CD14-positive monocyte (primary cell): ENCODE results near the gene SIX6. TPM values are rescaled to one million over a fixed set of nuclear protein-coding genes. Genes with fewer than 3 reads are reported as not detected.

Experiments
- DNase-seq, 3 donors: peaks; one replicate each; pipeline ENCODE4 v3.0.0-alpha.2; 2011 to 2022
- H2AFZ ChIP-seq: 2 replicates; pipeline ENCODE4 v1.6.0; 2012; ENCODE audit warnings: mild to moderate bottlenecking, low read depth, low read length, inconsistent platforms; ENCODE audit not compliant: insufficient read depth, poor library complexity, severe bottlenecking
- H3K27ac ChIP-seq, 2 donors: 1 replicate in 1 of 2; 2 replicates in 1 of 2; pipeline ENCODE4 v1.5.1; 2012 to 2013; ENCODE audit warnings: low read length in 2 of 2, control low read depth in 1 of 2, inconsistent platforms in 1 of 2, low read depth in 1 of 2, mild to moderate bottlenecking in 1 of 2
- H3K27me3 ChIP-seq, 2 donors: one replicate each; pipeline versions ENCODE4 v1.6.0 to v1.6.1; 2011 to 2013; ENCODE audit warnings: low read length in 2 of 2; ENCODE audit not compliant: control insufficient read depth in 2 of 2, insufficient read depth in 2 of 2
- H3K36me3 ChIP-seq, 2 donors: replicated peaks in 1 of 2; 1 replicate in 1 of 2; 2 replicates in 1 of 2; pipeline versions ENCODE4 v1.5.1 to v1.6.1; 2012 to 2013; ENCODE audit warnings: low read length in 2 of 2, control low read depth in 1 of 2, inconsistent platforms in 1 of 2, mild to moderate bottlenecking in 1 of 2; ENCODE audit not compliant: insufficient read depth in 2 of 2, control insufficient read depth in 1 of 2
- H3K4me1 ChIP-seq, 2 donors: 1 replicate in 1 of 2; 2 replicates in 1 of 2; pipeline versions ENCODE4 v1.5.1 to v1.6.1; 2012 to 2013; ENCODE audit warnings: low read length in 2 of 2, control low read depth in 1 of 2, inconsistent platforms in 1 of 2, mild to moderate bottlenecking in 1 of 2, moderate library complexity in 1 of 2; ENCODE audit not compliant: insufficient read depth in 2 of 2, control insufficient read depth in 1 of 2
- H3K4me2 ChIP-seq: replicated peaks from 2 replicates; pipeline ENCODE3; 2012; ENCODE audit warnings: low read length, moderate library complexity, mild to moderate bottlenecking; ENCODE audit not compliant: poor library complexity, severe bottlenecking; ENCODE audit errors: extremely low read depth
- H3K4me3 ChIP-seq, 3 experiments: fragments of 200-600 bp in 1 of 3; sonication (generic) in 1 of 3; replicated peaks in 1 of 3; 1 replicate in 2 of 3; 2 replicates in 1 of 3; pipeline ENCODE4 v1.5.1; 2011 to 2013; ENCODE audit warnings: low read length in 3 of 3, mild to moderate bottlenecking in 3 of 3, control low read depth in 2 of 3, low read depth in 2 of 3, inconsistent platforms in 1 of 3, moderate library complexity in 1 of 3
- H3K79me2 ChIP-seq: 2 replicates; pipeline ENCODE4 v1.6.0; 2012; ENCODE audit warnings: mild to moderate bottlenecking, control low read depth, inconsistent platforms, low read length, moderate library complexity; ENCODE audit not compliant: insufficient read depth
- H3K9ac ChIP-seq: 2 replicates; pipeline ENCODE4 v1.6.0; 2017; ENCODE audit warnings: low read length, mild to moderate bottlenecking; ENCODE audit not compliant: insufficient read depth, poor library complexity, severe bottlenecking
- H3K9me3 ChIP-seq, 2 donors: replicated peaks in 1 of 2; 1 replicate in 1 of 2; 2 replicates in 1 of 2; pipeline versions ENCODE4 v1.5.1 to v1.6.1; 2012 to 2013; ENCODE audit warnings: low read length in 2 of 2, control low read depth in 1 of 2; ENCODE audit not compliant: control insufficient read depth in 1 of 2, insufficient read depth in 1 of 2
- H4K20me1 ChIP-seq: 2 replicates; pipeline ENCODE4 v1.6.0; 2012; ENCODE audit warnings: mild to moderate bottlenecking, low read length, control low read depth, moderate library complexity; ENCODE audit not compliant: insufficient read depth
- H3K27ac Mint-ChIP-seq, 7 donors: one replicate each; pipeline ENCODE4 v1.8.0; 2020; ENCODE audit warnings: mild to moderate bottlenecking in 7 of 7, mixed read lengths in 7 of 7, moderate library complexity in 6 of 7, inconsistent platforms in 2 of 7
- H3K27me3 Mint-ChIP-seq, 3 donors: one replicate each; pipeline ENCODE4 v1.8.0; 2021 to 2022; ENCODE audit warnings: low read depth in 3 of 3, mild to moderate bottlenecking in 3 of 3, mixed read lengths in 3 of 3, moderate library complexity in 3 of 3, inconsistent platforms in 1 of 3
- H3K36me3 Mint-ChIP-seq, 2 donors: one replicate each; pipeline ENCODE4 v1.8.0; 2020; ENCODE audit warnings: mixed read lengths in 2 of 2, inconsistent platforms in 1 of 2, mild to moderate bottlenecking in 1 of 2
- H3K4me1 Mint-ChIP-seq: one replicate; pipeline ENCODE4 v1.8.0; 2020; ENCODE audit warnings: mild to moderate bottlenecking, mixed read lengths
- H3K4me3 Mint-ChIP-seq, 2 donors: one replicate each; pipeline ENCODE4 v1.8.0; 2020; ENCODE audit warnings: mild to moderate bottlenecking in 2 of 2, mixed read lengths in 2 of 2, moderate library complexity in 1 of 2
- H3K9me3 Mint-ChIP-seq, 7 donors: one replicate each; pipeline ENCODE4 v1.8.0; 2020 to 2022; ENCODE audit warnings: mixed read lengths in 7 of 7, mild to moderate bottlenecking in 6 of 7, moderate library complexity in 6 of 7, inconsistent platforms in 2 of 7
- WGBS: methylation state at CpG from one replicate; pipeline ENCODE4 v1.1.5; 2013; ENCODE audit warnings: missing lambda C conversion rate; ENCODE audit not compliant: insufficient coverage; 5-methylcytosine and 5-hydroxymethylcytosine counted together
- intact Hi-C, 2 donors: fragments of 100-400 bp; cut with micrococcal nuclease; formaldehyde crosslinking; loops; one replicate each; pipeline versions ENCODE4 v1.15.0 to v1.15.1; 2023
- polyA plus RNA-seq, 3 donors: library from polyadenylated mRNA; depleted of rRNA in 1 of 3; unstranded in 2 of 3; stranded (reverse) in 1 of 3; fragments of 300-500 nt in 2 of 3; fragments of >200 nt in 1 of 3; fragmentation: Illumina TruSeq in 2 of 3; gene quantifications; 1 replicate in 2 of 3; 2 replicates in 1 of 3; pipeline ENCODE4 v1.2.3, GENCODE V29; 2012 to 2021
- TF ChIP-seq, protein P1 (sequence below): fragments of 200-600 bp; IDR thresholded peaks from one replicate; pipeline ENCODE4 v1.8.0; 2022; ENCODE audit warnings: antibody characterized with exemption, mild to moderate bottlenecking

Gene SIX6
- polyA plus RNA-seq, 3 donors = not detected

DNA sequence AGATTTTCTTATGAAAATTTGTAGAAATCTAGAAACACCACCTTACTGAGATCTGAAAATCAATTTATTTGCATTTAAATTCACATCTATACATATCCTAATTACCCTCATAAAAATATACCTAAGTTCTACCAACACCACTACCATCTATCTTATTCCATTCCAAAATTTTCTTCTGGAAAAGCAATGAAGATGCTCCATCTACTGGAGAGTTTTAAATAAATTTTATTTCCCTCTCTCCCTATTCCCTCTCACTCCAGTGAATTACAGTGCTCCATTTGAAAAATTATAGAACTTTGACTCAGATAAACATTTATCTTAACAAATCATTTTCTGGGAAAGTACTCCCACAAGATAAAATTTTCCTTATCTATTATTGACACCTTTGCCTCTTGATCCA lies 20.8 kb upstream of the SIX6 start:
- intact Hi-C loops = no loop called here
- no peak overlapping the region for H3K27ac Mint-ChIP-seq

DNA sequence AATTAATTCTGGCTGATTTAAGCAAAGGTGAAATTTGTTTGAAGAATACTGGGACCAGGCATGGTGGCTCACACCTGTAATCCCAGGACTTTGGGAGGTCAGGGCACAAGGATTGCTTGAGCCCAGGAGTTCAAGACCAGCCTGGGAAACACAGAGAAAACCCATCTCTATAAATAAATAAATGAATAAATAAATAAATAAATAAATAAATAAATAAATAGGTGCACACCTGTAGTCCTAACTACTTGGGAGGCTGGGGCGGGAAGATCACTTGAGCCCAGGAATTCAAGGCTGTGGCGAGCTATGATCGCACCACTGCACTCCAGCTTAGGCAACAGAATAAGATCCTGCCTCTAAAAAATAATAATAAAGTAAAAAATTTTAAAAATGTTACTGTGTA lies 18.7 kb upstream of the SIX6 start:
- Mint-ChIP-seq H3K36me3 (no peaks in the 10 kb centered on the region), H3K4me1 (peaks cover 1% of the 10 kb centered on the region), H3K9me3 (peaks cover 0 to 11% (median 3%) of the 10 kb centered on the region in 7 donors), H3K4me3 (no peak overlapping the region), H3K27ac (no peak overlapping the region), H3K27me3 (peaks cover 6 to 22% (median 18%) of the 10 kb centered on the region in 3 donors)
- TF ChIP-seq, protein P1, sequence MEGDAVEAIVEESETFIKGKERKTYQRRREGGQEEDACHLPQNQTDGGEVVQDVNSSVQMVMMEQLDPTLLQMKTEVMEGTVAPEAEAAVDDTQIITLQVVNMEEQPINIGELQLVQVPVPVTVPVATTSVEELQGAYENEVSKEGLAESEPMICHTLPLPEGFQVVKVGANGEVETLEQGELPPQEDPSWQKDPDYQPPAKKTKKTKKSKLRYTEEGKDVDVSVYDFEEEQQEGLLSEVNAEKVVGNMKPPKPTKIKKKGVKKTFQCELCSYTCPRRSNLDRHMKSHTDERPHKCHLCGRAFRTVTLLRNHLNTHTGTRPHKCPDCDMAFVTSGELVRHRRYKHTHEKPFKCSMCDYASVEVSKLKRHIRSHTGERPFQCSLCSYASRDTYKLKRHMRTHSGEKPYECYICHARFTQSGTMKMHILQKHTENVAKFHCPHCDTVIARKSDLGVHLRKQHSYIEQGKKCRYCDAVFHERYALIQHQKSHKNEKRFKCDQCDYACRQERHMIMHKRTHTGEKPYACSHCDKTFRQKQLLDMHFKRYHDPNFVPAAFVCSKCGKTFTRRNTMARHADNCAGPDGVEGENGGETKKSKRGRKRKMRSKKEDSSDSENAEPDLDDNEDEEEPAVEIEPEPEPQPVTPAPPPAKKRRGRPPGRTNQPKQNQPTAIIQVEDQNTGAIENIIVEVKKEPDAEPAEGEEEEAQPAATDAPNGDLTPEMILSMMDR = no peak
- Histone ChIP-seq H3K9ac (no peak overlapping the region), H3K4me3 (no peak overlapping the region), H4K20me1 (no peaks in the 10 kb centered on the region), H3K4me2 (no peak overlapping the region), H3K27ac (no peak overlapping the region), H3K36me3 (no peaks in the 10 kb centered on the region), H3K27me3 (peaks cover 37 to 50% of the 10 kb centered on the region in 2 donors), H2AFZ (no peak overlapping the region), H3K4me1 (no peaks in the 10 kb centered on the region), H3K9me3 (peaks cover 0 to 8% of the 10 kb centered on the region in 2 donors), H3K79me2 (no peaks in the 10 kb centered on the region)
- intact Hi-C loops = no loop called here
- no peak for DNase-seq
- no CpG with 5 or more reads among the region's 3 CpGs for WGBS

More for the DNA sequence above, 20.8 kb upstream of the SIX6 start:
- Histone ChIP-seq H4K20me1 (no peaks in the 10 kb centered on the region), H3K4me2 (no peak overlapping the region), H3K79me2 (no peaks in the 10 kb centered on the region), H3K27ac (no peak overlapping the region), H2AFZ (no peak overlapping the region), H3K9me3 (peaks cover 0 to 13% of the 10 kb centered on the region in 2 donors), H3K4me3 (no peak overlapping the region), H3K27me3 (peaks cover 50 to 65% of the 10 kb centered on the region in 2 donors), H3K9ac (no peak overlapping the region), H3K36me3 (no peaks in the 10 kb centered on the region), H3K4me1 (no peaks in the 10 kb centered on the region)
- TF ChIP-seq, protein P1 = no peak
- no peak overlapping the region for H3K4me3 Mint-ChIP-seq
- H3K36me3 Mint-ChIP-seq = no peaks in the 10 kb centered on the region
- peaks cover 2% of the 10 kb centered on the region for H3K4me1 Mint-ChIP-seq
- H3K27me3 Mint-ChIP-seq = peaks cover 12 to 34% (median 22%) of the 10 kb centered on the region in 3 donors
- DNase-seq = no peak
- H3K9me3 Mint-ChIP-seq = peaks cover 0 to 10% (median 6%) of the 10 kb centered on the region in 7 donors
